CD4-positive, alpha-beta T cell treated with Interleukin-21 for 1 hour (primary cell): Measurements from ENCODE around the gene SRPK3.
A peak's percentile ranks its signal among the peaks of the same experiment; 100 is the strongest.

Source experiments
- DNase-seq: peaks from one replicate; pipeline ENCODE4 v3.0.0-alpha.2; 2020

The SRPK3 gene

GRCh38 chrX:153789654-153790053, 8.8 kb downstream of the SRPK3 start:
- DNase-seq: no peak

- DNase-seq: no peak
These were observed 10.4 kb downstream of the SRPK3 start for GRCh38 chrX:153791104-153791852.

DNA sequence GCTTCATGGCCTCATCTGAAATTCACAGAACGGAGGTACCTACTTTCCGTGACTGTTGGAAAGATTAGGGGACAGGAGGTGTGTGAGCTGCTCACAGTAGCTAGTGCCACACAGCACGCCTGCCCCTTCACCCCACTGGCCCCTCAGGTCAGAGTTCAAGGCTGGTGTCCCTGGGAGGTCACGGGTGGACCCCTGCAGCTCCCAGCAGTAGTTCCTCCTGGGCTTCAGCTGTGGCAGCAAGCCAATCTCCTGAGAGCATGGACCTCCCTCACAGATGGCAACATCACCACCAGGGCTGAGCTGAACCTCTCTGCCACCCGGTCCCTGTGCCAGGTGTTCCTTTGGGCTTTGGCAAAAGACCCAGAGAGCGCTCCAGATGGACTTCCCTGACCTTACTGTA, 11.5 kb downstream of the SRPK3 start:
- no peak for DNase-seq

DNA sequence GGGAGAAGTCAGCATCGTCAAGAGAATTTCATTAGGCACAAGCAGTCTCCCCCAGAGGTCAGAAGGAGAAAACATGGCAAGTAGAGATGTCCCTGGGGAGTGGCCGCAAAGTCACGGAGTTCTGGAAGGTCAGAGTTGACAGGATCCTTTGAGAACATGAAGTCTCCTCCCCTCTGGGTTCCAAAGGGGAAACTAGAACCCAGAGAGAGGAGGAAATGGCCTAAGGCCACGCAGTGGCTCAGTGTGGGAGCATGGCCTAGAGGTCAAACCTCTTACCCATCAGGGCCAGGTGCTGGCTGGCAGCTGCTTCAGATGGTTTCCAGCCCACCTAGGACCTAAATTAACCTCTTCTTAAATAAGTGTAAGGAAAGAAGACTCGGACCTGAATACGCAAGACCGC, 12.4 kb downstream of the SRPK3 start:
- no peak for DNase-seq

GRCh38 chrX:153794018-153794896, 13.4 kb downstream of the SRPK3 start, which contains the start of the genes IDH3G and SSR4:
IDH3G (minus strand) TSS chrX:153794375; CDS start chrX:153794326, 49 bp downstream.
SSR4 (plus strand) TSS chrX:153794668; CDS start chrX:153794688, 20 bp downstream.
- peak; percentile 95 for DNase-seq

DNA sequence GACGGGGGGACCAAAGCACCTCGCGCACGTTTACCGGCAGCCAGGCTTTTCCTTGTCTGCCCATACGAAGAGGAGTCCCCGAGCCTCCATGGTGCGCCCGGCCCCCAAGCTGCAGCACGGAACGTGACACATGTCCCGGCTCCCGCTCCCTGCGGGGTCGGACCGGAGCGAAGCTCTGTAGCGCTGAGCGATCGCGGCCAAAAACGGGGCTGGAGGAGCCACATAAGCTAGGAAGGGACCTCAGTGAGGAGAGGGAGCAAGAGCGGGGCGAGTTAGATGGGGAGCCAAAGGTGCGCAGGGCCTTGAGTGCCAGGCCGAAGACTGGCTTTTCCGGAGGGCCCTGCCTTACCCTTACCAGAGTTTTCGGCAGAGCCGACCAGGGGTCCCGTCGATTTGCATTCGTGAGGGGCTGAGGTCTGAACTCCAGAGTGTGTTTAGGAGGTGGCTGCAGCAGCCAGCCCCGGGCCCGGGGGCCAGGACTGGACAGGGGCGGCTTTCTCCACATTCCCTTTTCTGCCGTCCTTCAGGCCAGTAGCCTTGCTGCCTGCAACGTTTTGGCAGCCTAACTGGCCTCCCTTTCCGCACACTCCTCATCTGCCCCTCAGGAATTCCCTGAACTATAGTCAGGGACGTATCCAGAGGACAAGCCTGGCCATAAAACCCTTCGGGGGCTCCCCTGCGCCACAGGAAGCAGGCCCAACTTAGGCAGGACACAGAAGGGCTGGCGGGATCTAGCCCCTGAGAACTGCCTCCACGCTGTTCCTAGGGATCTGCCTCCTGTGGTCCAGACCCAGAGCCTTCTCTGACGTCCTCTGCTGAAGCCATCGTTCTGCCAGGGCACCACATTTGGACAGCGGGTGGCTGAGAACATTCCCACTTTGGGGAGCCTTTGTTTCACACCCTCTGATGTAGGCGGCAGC, 14.3 kb downstream of the SRPK3 start:
- DNase-seq: no peak

DNA sequence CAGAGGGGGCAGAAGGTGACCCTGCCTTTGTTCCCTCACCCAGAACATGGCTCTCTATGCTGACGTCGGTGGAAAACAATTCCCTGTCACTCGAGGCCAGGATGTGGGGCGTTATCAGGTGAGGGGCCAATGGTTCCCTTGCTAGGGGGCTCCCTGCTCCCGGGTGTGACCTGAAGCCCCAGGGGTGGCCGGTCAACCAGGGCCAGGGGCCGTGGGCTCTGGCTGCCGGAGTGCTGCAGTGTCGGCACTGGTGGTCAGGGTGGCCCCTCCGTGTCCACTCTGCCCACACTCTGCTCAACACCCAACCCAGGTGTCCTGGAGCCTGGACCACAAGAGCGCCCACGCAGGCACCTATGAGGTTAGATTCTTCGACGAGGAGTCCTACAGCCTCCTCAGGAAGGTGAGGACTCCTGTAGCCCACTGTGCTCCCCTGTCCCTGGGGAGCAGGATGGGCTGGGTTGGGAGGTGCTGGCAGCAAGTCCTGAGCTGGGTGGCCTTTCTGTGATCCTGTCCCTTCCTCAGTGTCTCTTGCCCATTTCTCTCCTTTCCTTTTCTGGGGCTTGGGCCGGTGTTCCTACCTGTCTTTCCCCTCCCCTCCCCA, 16.7 kb downstream of the SRPK3 start:
- DNase-seq: no peak

- DNase-seq: no peak
These were observed 18.5 kb downstream of the SRPK3 start for GRCh38 chrX:153799326-153799725.

DNA sequence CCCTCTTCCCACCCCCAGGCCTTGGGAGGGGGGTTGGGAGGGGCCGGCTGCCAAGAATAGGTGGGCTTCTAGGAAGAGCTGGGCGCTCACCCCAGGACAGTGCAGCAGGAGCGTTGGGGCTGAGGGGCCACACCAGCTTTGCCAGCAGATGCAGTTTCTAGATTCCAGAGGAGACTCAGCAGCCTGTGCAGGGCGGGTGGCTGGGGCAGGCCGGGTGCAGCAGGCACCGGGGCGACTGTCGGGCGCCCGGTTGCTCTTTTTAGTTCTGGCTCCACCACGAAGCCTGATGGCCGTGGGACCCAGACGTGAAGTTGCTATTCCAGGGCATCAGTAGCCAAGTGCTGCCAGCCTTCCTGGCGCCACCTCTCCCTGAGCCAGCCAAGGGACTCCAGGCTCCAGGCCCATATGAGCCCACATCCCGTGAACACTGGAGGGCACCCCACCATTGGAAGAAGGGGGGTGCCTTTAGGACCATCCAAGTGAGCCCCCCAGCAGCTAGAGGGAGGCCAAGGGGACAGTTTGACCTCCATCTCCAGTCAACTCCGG, 19.4 kb downstream of the SRPK3 start:
- no peak for DNase-seq

GRCh38 chrX:153800746-153801145, 19.9 kb downstream of the SRPK3 start:
- no peak for DNase-seq

DNA sequence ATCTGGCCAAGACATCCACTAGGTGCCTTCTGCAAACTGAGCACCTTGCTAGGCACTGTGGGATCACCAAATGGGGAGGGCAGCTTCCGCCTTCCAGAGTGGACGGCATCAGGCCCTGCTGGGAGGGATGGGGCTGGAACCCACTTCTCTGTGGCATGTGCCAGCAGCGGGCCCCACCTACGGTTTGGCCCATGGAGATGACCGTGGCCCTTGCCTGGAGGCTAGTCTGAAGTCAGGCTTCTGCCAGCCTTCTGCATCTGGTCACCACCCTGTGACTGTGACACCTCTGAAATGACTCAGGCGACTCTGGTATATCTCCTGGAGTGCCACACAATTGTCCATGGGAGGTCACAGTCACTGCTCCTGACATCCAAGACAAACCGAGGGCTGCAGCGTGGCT, 20.8 kb downstream of the SRPK3 start:
- no peak for DNase-seq

DNA sequence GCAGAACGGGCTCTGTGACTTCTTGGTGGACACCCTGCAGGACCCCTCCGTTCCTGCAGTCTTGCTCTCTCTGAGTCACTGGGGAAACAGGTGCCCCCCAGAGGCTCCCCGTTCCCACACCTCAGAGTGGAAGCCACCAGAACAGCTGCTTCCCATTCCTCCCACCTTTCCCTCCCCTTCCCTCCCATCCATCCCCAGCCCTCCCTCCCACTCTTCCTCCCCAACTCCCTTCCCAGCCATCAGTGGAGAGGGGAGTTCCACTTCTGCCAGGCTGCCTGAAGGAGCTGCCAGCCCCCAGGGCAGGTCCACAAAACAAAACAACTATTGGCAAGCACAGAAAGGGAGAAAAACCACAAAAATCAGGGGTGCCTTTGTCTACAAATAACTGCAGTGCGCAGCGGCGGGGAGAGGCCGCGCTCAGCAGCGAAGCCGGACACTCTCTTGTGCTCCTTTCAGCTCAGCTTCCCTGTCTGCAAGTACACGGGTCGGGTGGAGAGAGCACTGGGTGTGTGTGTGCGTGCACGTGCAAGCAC, 21.7 kb downstream of the SRPK3 start:
- no peak for DNase-seq

GRCh38 chrX:153803211-153804099, 22.6 kb downstream of the SRPK3 start:
- DNase-seq: no peak

DNA sequence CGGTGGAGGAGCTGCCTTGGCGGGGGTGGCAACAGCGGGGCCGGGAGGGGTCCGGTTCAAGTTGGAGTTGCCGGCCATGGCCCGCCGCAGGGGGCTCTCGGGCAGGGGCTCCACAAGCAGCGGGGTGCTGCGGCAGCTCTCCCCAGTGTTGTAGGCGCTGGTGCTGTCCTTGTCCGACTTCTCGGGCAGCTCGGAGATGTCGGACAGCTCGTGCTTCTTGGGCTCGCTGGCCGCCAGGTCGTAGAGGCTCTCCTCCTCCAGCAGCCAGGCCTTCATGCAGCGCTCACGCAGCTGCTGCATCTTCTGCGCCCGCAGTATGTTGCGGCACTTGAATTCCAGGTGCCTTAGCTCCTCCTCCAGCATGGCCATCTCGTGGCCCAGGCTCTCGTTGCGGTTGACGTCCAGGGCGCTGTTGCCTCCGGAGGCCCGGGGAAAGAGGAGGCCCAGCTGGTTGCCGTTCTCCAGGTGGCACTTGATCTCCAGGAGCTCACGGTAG, 23.3 kb downstream of the SRPK3 start:
- no peak for DNase-seq

DNA sequence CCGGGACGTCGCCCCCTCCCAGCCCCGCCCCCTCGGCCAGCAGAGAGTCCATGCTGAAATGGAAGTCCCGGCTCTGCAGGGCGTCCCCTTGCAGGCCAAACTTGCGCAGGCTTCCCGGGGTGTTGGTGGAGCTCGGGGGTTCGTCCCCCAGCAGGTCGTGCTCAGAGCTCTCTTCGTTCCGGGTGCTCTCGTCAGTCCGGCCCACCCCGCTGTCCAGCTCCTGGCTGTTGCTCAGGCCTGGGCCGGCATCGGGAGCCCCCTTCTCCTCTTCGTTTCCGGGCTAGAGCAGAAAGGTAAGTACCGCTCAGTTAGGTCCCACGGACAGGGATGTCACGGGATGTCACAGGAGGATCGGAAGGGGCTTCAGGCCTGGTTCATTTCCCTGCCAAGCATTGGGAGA, 23.8 kb downstream of the SRPK3 start:
- no peak for DNase-seq

DNA sequence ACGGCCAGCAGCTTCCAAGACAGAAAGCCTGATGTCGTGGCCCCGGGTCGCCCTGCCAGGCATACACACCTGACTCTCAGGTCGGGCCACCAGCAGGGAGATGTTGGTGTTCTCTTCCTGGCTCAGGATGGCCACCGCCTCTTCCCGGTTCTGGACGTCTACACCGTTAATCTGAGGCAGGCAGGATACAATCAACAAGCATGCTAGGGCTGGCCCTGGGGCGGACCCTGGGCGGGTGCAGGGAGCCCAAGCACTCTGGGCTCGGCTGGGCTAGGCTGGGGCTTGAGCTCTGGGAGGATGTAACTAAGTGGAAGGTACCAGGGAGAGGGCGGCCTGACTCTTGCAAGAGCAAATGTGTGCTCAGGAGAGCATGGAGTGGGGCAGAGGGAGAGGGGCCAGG, 24.6 kb downstream of the SRPK3 start:
- no peak for DNase-seq

DNA sequence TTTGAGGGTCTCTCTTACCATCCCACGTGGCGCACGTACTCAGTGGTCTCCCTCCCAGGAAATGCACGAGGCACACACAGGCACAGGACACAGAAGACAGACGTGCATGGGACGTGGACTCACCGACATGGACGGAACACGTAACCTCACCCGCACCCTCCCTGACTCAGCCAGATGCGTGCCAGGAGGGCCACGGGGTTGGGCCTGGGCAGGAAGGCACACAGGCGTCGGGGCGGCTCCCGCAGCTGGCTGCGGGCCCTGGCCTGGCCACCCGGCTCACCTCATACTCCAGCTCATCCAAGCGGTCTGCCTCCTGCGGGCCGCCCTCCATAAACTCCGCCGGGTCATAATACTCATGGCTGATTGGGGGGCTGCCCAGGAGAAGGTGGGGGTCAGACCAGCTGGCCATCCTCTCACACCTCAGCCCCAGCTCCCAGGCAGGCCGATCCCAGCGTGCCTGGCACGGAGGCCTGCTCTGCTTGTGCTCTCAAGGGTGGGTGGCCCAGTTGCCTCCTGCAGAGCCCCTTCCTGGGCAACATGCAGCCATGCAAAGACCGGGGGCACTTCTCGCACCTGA, 26.2 kb downstream of the SRPK3 start:
- DNase-seq: no peak

DNA sequence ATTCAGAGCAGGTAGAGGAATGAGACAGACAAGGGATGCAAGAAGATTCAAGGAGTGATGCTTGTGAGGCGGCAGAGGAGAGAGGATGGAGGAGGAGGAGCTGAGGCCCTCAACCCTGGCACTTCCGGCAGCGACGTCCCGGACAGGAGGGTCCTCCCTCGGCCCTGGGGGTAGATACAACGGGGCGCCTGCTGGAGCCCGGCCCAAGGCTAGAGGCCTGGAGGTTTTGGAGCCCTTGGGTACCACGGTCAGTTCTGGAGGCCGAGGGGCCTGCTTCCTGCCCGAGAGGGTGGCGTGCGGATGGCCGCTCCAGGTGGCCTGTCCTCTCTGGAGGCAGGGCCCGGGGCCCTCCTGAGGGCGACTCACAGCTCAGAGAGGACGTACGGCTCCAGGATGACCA, 27.1 kb downstream of the SRPK3 start:
- DNase-seq: no peak

- no peak for DNase-seq
These were observed 31.4 kb downstream of the SRPK3 start for GRCh38 chrX:153812220-153812619.

DNA sequence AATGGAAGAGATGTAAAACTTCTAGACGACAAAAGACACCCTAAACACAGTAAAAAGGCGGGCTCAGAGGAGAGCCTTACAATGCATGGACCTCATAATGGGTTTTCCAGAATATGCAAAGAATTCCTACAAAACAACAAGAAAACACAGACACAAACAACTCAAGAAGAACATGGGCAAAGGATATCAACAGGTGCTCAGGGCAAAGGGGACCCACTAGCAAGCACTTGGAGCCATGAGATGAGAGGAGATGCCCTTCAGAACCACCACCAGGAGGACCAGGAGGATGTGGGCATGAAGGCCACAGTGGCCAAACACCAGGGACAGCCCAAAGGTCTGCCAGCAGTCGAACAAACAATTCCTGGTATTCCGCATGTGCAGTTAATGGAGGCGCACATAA, 32.3 kb downstream of the SRPK3 start:
- DNase-seq: no peak
